ENCODE results near the gene RIN3. TPM values are rescaled to one million over a fixed set of nuclear protein-coding genes. Genes with fewer than 3 reads are reported as not detected.
"Not testable (repeated sequence)": the region's sequence is repeated elsewhere in the genome, so short reads cannot be mapped to it uniquely, and the experiment has no call there.

RIN3 gene
- total RNA-seq, 2 donors from 2014 or later = 22.9 to 26.3 TPM

- intact Hi-C loops (cut with DNase I, micrococcal nuclease) = no loop called here
- no peak for DNase-seq
- ATAC-seq = no peak
These were observed 111.2 kb downstream of the RIN3 start for GRCh38 chr14:92624764-92625163.

DNA sequence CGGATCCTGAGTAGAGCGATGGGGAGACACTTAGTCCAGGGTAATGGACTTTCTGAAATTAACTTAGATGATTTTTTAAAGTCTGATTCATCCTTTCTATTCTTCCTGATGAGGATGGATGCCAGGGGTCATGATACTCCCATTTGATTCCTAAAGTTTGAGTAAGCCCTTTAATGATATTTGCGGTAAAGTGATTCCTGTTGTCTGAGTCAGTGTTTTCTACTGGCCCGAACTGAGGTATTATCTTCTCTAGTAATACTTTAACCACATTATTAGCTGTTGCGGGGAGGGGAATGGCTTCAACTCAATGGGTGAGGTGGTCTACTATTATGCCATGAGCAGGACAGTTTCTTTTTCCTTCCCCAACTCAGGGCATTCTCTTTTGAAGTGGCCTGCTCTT is 111.6 kb downstream of the RIN3 start:
- intact Hi-C loops (cut with DNase I, micrococcal nuclease) = no loop called here
- DNase-seq (no peak), ATAC-seq (no peak)

DNA sequence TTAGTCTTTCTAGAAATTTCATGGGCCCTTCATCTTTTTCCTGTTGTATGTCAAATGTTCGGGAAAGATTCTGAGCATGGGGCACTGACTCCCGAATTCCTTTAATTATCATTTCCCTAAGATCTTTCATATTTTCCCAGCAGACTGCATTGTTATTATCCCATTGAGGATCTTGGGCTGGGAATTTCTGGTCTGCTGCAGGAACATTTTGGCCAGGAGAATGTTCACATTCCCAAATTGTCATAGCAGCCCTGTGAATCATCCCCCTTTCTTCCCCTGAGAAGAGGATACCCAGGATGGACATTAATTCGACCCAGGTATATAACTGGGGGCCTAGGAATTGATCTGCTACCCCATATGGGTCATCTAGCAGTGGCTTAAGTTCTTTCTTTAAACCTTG is 112.5 kb downstream of the RIN3 start:
- no peak for DNase-seq
- intact Hi-C loops (cut with DNase I, micrococcal nuclease) = no loop called here
- no peak for ATAC-seq

GRCh38 chr14:92627707-92628215 is 114.2 kb downstream of the RIN3 start:
- ATAC-seq (no peak), DNase-seq (no peak)
- intact Hi-C loops (cut with DNase I, micrococcal nuclease) = no loop called here

GRCh38 chr14:92628636-92629035 is 115.1 kb downstream of the RIN3 start:
- intact Hi-C loops (cut with DNase I, micrococcal nuclease) = no loop called here
- DNase-seq (no peak), ATAC-seq (no peak)

DNA sequence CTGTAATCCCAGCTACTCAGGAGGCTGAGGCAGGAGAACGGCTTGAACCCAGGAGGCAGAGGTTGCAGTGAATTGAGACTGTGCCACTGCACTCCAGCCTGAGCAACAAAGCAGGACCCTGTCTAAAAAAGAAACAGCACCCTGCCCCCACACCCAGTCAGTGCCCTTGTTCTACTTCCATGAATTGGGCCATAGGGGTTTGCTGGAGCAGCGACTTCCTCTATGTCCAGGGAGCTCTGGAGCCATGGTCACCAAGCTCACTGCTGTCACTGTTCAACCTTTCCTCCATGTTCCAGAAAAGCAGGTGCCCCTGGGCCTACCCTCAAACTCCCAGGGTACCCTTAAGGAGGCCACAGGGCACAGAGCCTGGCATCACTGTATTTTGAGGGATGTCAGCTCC is 116.8 kb downstream of the RIN3 start:
- intact Hi-C loops (cut with DNase I, micrococcal nuclease) = no loop called here
- DNase-seq (no peak), ATAC-seq (no peak)

DNA sequence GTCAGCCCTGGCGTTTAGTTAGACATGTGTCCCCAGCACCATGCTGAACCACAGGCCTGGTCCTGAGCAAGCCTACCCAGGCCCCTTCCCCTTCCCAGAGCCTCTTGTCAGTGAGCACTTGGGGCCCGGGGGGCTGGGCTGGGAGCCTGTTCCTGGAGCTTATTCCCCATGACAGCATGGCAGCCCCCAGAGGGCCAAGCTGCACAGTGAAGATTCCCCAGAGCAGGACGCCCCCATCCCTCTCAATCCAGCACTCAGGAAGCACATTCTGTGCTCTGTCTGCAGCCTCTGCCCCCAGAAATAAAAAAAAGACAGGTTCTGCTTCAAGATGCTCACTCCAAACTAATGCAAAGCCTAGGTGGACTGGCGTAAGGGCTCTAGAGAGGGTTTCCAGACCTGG is 117.5 kb downstream of the RIN3 start:
- ATAC-seq = no peak
- DNase-seq = no peak
- intact Hi-C loops (cut with DNase I, micrococcal nuclease) = no loop called here

DNA sequence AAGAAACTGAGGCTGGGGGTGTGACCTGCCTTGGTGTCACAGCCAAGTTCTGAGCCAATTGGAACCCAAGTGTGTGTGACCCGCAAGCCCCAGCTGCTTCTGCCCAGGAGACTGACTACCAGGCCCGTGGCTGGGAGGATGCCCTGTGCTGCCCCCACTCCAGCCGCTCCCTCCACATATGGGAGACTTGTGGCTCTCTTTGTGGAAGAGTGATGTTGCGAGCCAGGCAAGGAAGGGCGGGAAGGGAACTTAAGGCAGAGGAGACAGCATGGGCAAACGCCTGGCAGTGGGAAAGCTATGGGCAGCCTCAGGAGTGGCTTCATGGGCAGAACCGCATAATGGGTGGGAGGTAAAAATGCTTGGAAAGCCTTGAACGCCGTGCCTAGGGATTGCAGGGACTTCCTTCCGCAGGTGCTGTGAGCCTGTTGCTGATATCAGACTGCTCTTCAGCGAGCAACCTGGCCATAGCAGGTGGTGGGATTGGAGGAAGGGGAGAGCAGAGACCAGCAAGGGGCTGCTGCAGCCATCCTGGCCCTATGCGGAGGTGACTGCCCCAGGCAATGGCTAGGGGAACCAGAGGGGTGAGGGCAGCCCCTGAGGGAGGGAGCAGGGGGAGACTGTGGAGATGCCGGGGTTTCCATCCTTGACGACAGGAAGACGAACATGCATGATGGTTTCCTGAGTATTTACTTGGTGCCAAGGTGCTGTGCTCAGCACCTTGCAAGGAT is 119.1 kb downstream of the RIN3 start:
- intact Hi-C loops (cut with DNase I, micrococcal nuclease) = no loop called here
- ATAC-seq (no peak), DNase-seq (no peak)

- no peak for DNase-seq
- ATAC-seq = no peak
- intact Hi-C loops (cut with DNase I, micrococcal nuclease) = no loop called here
These were observed 119.7 kb downstream of the RIN3 start for GRCh38 chr14:92633274-92633616.

DNA sequence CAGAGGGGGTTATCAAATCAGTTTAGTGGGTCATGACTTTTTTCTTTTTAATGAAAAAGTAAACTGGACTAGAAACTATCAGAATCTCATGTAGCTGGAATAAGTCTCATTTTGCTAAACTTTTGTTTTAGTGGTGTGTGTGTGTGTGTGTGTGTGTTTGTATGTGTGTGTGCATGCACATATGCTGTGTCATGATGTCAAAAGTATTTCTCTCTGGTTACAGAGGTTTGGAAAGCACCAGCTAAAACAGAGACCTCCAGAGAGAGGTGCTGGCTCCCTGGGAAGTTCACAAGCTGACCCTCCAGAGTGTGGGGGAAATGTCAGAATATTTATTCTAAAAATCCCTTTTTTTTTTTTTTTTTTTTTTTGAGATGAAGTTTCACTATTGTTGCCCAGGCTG is 120.1 kb downstream of the RIN3 start:
- no peak for DNase-seq
- no peak for ATAC-seq
- intact Hi-C loops (cut with DNase I, micrococcal nuclease) = no loop called here

- no peak for ATAC-seq
- intact Hi-C loops (cut with DNase I, micrococcal nuclease) = no loop called here
- no peak for DNase-seq
These were observed 121.5 kb downstream of the RIN3 start for GRCh38 chr14:92635031-92635430.

- ATAC-seq (no peak), DNase-seq (no peak)
- intact Hi-C loops (cut with DNase I, micrococcal nuclease) = no loop called here
These were observed 122.3 kb downstream of the RIN3 start for GRCh38 chr14:92635896-92636295.

DNA sequence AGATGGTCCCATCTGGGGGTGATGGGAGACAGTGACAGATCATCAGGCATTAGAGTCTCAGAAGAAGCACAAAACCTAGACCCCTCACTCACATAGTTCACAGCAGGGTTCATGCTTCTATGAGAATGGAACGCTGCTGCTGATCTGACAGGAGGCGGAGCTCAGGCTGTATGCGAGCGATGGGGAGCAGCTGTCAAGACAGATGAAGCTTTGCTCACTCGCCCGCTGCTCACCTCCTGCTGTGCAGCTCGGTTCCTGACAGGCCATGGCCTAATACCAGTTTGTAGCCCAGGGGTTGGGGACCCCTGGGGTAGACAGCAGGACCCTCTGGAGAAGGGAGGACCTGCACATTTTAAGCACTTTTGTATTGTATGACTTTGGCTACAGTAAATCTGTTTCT is 123.6 kb downstream of the RIN3 start:
- ATAC-seq (no peak), DNase-seq (no peak)
- intact Hi-C loops (cut with DNase I, micrococcal nuclease) = no loop called here

DNA sequence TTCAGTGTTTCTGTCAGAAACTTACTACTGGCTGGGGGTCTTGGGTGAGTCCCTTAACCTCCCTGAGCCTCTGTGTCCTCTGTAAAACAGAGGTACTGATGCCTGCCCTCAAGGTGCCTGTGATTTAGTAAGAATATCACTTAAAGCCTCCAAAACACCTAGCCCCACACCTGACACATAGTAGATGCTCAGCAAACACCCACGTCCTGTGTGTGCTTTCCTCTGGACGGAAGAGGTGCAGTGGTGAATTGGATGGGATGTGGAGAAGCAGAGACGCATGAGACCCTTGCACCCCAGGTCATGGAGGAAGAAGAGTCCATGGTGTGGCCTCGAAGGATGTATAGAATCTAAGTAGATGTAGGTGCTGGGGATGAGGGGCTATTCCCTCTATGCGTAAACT is 124.3 kb downstream of the RIN3 start:
- intact Hi-C loops (cut with DNase I, micrococcal nuclease) = no loop called here
- ATAC-seq (no peak), DNase-seq (no peak)

- intact Hi-C loops (cut with DNase I, micrococcal nuclease) = no loop called here
These were observed 124.7 kb downstream of the RIN3 start for GRCh38 chr14:92638266-92638665.

GRCh38 chr14:92638904-92639303 is 125.3 kb downstream of the RIN3 start:
- intact Hi-C loops (cut with DNase I, micrococcal nuclease) = no loop called here
- no peak for DNase-seq
- no peak for ATAC-seq

More at GRCh38 chr14:92638266-92638665, 124.7 kb downstream of the RIN3 start:
- DNase-seq = no peak
- no peak for ATAC-seq

- not testable (repeated sequence) for ATAC-seq
These were observed 126.0 kb downstream of the RIN3 start for GRCh38 chr14:92639472-92640117.

GRCh38 chr14:92641306-92641705 is 127.7 kb downstream of the RIN3 start:
- intact Hi-C loops (cut with DNase I, micrococcal nuclease) = no loop called here
- ATAC-seq = no peak
- DNase-seq = no peak

More at GRCh38 chr14:92639472-92640117, 126.0 kb downstream of the RIN3 start:
- DNase-seq; intact Hi-C loops (cut with DNase I, micrococcal nuclease): not testable (repeated sequence)

GRCh38 chr14:92644171-92644969 is 130.8 kb downstream of the RIN3 start:
- intact Hi-C loops (cut with DNase I, micrococcal nuclease) = no loop called here
- ATAC-seq = no peak

GRCh38 chr14:92644970-92645515 is 131.5 kb downstream of the RIN3 start:
- ATAC-seq = no peak
- DNase-seq = no peak
- intact Hi-C loops (cut with DNase I, micrococcal nuclease) = no loop called here

More at GRCh38 chr14:92644171-92644969, 130.8 kb downstream of the RIN3 start:
- no peak for DNase-seq

All from left colon (tissue), 2 donors.